NB4 (cell line): ENCODE measurements around the gene FN1.

ENCODE experiments used
- CTCF ChIP-seq: IDR thresholded peaks from one replicate; pipeline ENCODE4 v1.5.1; 2012; ENCODE audit warnings: low read depth, low read length
- MAX ChIP-seq: IDR thresholded peaks from 2 replicates; pipeline ENCODE4 v1.6.1; 2011; ENCODE audit warnings: low read depth, low read length
- POLR2A ChIP-seq: IDR thresholded peaks from 2 replicates; pipeline ENCODE4 v1.6.1; 2011; ENCODE audit warnings: mild to moderate bottlenecking; ENCODE audit not compliant: insufficient read length; ENCODE audit errors: extremely low read depth

- TF ChIP-seq POLR2A, result no peak
- no peak for TF ChIP-seq CTCF
- no peak for TF ChIP-seq MAX
Measured at GRCh38 chr2:215392164-215392563, 43.7 kb downstream of the FN1 start.
